ENCODE results near the gene DNAJC27.

DNAJC27 gene

GRCh38 chr2:24924732-24925131 lies 47.0 kb downstream of the DNAJC27 start:
- DNase-seq: no peak

- no peak for DNase-seq
Observed at GRCh38 chr2:24924266-24924665, 47.5 kb downstream of the DNAJC27 start.

- DNase-seq: no peak
Observed at GRCh38 chr2:24923106-24923505, 48.6 kb downstream of the DNAJC27 start.

- DNase-seq: no peak
Observed at GRCh38 chr2:24922556-24922955, 49.2 kb downstream of the DNAJC27 start.

DNA sequence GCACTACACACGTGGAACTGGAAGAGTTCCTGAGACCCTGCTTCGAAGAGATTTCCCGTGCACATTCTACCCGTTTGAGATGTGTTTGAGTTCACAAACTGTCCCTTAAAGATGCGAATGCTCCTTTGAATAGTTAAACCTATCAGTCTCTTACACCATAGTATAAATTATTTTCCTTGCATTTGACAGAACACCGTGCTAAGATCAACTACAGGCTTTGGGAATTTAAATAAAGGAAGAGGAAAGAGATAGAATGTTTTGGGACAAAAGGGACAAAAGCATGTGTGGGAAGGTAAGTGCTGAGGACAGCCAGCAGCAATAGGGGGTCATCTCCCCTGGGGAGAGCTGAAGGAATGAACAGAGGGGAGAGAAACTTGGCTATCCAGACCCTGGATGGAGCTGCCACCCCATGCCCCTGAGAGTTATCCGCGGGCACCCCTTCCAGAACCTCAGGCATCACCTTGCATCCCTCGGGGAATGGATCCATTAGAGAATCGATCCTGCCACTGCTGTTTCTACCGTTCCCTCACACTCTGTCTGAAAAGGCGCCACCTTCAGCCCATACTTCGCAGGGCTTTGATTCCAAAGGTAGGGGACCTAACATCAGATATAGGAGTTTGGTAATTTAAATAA lies 50.8 kb downstream of the DNAJC27 start:
- peak; percentile 18 for DNase-seq

GRCh38 chr2:24920098-24920808 lies 51.5 kb downstream of the DNAJC27 start, which contains the start of gene ADCY3:
Gene ADCY3 (minus strand): TSS chr2:24920237. CDS start chr2:24918987, 1,250 bp downstream.
- peak; percentile 70 for DNase-seq

GRCh38 chr2:24919506-24920097 lies 52.2 kb downstream of the DNAJC27 start:
- peak; percentile 59 for DNase-seq

DNA sequence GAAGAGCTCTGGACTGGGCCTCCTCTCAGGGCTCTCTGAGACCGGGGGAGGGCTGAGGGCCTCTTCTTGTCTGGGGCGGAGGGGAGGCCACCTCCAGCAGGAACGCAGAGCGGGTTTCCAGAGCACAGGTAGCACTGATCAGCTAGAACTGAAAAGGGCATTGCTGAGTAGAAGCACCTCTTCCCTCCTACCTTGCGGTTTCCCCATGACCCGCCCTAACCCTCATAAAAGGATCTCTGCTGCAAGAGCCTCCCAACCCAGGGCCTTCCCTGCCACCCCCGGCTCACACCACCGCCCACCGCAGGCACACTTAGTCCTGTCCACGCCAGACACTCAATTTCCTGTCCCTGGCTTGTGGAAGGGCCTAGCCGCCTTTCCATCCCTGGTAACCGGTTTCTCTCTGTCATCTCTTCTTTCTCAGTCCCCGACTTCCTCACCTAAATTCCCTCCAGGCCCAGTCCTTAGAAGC lies 52.7 kb downstream of the DNAJC27 start:
- no peak for DNase-seq

GRCh38 chr2:24918326-24919036 lies 53.3 kb downstream of the DNAJC27 start:
- no peak for DNase-seq

GRCh38 chr2:24917731-24918325 lies 53.9 kb downstream of the DNAJC27 start:
- no peak for DNase-seq

DNA sequence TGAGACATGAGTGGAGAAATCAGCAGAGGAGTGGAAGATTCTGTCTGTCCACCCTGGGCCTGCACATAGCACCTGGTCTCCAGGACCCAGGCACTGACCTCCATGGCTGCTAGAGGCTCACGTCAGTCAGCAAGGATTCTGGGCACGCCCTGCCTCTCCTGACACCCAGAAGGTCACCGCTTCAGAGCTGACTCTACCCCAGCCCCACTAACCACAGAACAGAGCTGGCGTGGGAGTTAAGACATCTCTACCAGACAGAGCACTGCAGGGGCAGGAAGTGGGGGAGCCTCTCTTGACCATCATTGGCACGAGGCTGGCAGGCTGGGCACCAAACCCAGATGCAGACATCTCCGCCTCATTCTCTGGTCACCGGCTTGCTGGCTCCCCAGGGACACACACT lies 54.7 kb downstream of the DNAJC27 start:
- DNase-seq: no peak

- no peak for DNase-seq
Observed at GRCh38 chr2:24915796-24916195, 56.0 kb downstream of the DNAJC27 start.

DNA sequence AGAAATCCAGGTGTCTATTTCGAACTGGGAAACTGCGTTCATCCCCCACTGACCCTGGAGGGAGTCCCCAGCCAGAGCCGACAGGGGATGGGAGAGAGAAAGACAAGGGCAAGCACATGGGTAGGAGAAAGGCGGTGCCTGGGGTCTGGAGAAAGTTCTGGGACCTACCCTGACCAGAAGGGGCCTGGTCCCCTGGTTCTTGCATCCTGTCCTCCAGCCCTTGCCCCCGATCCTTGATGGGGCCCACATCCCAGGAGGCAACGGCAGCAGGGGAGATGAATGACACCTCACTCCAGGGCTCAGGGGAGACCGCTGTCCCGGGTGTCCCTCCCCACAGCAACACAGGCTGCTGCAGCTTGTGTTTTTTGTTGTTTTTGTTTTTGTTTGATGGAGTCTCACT lies 56.6 kb downstream of the DNAJC27 start:
- DNase-seq: no peak

DNA sequence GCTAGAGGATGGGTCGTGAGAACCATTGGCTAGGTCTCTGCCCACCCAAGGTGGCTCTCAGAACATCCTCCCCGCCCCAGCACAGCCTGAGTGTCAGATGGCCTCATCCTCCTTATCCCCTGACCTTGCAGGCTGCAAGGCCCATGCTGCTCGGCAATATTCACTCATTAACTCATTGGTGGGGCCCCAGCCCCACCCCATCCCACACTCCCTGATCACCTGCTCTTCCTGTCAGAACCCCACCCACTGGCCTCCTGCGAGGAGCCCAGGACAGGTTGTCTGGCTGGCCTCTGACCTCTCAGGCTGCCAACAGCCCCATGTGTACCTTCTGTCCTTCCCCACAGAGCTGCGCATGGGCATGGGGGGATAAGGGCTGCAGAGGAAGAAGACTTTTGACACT lies 57.0 kb downstream of the DNAJC27 start:
- DNase-seq: no peak

DNA sequence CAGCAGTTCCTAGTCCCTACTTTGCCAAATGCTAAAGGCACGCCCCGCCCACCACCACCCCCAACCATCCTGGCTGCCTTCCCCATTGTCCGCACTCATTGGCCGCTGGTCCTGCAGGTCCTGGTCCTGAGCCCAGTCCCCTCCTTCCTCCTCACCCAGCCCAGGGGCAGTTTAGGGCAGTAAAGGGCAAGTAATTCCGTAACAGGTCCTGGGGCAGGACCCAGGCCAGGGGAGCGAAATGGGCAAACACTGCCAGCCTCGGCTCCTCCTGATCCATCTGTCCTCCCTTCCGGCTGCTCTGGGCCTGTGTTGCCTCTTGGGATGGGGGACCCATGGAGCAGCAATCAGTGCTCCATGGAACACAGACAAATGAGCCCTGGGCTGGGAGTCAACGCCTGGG lies 57.8 kb downstream of the DNAJC27 start:
- DNase-seq: no peak

GRCh38 chr2:24912986-24913385 lies 58.8 kb downstream of the DNAJC27 start:
- no peak for DNase-seq

DNA sequence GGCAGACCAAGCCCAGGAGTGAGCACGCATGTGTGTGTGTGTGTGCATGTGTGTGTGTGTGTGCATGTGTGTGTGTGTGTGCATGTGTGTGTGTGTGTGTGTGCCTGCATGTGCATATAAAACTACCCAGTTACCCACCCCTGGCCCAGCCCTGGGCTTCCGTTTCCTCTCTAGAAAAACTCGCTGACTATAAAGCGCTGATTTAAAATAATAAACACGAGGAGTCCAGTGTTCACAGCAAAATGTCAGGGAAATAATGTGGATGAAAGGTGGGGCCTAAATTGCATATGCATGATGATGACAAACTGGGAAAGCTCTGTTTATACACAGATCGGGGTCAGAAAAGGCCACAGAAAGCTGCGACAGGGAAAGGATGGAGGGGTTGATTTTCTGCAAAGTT lies 59.2 kb downstream of the DNAJC27 start:
- DNase-seq: no peak

DNA sequence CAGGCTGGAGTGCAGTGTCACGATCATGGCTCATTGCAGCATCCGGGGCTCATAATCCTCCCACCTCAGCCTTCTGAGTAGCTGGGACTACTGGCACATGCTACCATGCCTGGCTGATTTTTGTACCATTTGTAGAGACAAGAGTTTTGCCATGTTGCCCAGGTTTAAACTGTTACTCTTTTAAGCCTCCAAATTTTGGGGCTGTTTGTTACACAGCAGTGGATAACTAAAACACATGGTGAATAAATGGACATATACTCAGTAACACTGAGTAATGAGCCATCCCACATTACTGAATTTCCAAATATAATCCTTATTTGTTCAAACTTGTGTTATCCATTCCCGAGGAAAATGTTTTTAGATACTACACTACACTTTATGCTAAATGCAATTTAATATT lies 61.5 kb downstream of the DNAJC27 start:
- no peak for DNase-seq

DNA sequence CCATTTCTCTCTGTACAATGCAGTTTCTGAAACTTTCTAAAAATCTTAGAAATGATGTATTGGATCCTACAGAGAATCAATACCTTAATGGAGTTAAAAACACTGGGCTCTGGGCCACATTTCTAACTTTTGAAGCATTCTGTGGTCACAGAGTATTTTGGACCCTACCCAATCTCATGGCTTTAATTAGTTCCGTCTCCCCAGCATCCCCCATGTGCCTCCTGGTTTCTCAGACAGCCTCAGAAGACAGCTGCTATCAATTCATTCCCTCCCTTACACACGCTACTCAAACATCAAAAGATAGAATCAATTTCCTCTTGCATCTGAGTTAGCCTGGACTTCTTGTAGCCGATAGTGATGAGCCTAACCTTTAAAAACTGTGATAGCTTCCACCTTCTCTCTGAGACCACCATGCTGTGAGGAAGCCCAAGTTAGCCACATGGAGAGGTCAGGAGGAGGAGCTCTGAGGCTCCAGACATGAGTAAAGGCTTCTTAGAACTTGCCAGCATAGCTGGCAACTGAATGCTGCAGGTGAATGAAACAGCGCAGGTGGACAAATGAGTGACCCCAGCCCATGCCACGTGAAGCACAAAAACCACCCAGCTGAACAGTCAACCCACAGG lies 62.1 kb downstream of the DNAJC27 start:
- DNase-seq: peak; percentile 75

DNA sequence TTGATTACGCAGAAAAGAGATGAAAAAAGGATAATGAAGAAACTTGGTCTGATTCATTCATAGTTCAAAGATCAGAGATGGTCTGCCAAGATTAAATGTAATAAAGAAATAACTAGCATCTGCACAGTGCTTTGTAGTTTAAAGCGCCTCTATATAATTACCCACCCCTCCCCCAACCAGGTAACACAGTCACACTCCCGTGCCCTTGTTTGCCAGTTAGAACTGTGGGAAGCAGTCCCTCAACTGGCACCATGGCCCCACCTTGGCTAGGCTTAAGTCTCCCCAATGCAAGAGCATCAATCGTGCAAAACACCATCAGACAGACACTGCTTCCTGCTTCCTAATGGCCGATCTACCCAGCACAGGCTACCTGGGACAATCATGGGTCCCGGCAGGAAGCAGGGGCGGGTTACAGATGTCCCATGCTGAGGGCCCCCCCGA lies 63.3 kb downstream of the DNAJC27 start:
- DNase-seq: no peak

DNA sequence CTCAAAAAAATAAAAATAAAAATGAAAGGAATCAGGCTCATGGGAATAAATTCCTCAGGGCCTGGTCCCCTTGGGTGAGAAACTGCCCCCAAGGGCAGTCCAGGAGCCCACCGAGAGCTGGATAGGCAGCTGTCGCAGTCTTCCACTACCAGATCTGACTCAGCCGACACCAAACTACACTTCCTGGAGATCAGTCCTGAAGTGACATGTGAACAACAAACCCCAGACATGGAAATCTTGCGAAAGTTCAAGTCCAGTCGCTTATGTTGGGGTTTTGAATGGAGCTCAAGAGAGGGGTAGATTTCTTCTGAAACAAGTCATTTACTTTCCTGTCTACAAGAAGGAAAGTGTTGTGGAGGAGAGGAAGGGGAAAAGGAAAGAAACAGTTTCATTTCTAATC lies 64.6 kb downstream of the DNAJC27 start:
- no peak for DNase-seq

DNA sequence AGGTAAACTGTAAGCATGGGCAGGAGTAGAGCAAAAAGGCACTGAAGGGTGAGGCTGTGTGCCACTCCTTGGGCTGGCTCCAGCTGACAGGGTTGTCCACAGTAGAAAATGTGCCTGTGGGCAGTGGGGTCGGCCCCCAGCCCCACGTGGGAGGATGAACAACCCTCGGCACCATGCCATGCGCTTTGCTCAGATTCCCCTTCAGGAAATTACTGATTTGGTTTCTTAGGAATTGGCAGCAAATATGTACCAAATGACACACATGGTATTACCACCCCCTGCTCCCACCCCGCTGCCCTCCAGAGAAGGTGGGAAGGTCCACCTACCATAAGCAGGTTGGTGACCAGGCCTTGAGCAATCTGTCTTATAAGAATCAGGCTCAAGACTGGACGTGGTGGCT lies 65.3 kb downstream of the DNAJC27 start:
- DNase-seq: no peak

Measured in eye (tissue), 1 donor.